Stimulated activated memory B cell treated with anti-CD40 and anti-IgM and Interleukin-4, amounts not matched to agents 10 μg/mL and 1 μg/mL and 100 μg/mL, for 72 hours (primary cell): ENCODE data around the gene PCDHA10.
"Not testable (repeated sequence)": the region's sequence is repeated elsewhere in the genome, so short reads cannot be mapped to it uniquely, and the experiment has no call there.

Experiments
- ATAC-seq: fragments of 150-1000 bp; cut with Tn5 transposase; 2 replicates; pipeline ENCODE4 v1.10.0; 2021
- H3K27ac Mint-ChIP-seq: one replicate; pipeline ENCODE4 v1.8.0; 2022; ENCODE audit warnings: mild to moderate bottlenecking, mixed read lengths
- H3K27me3 Mint-ChIP-seq: one replicate; pipeline ENCODE4 v1.8.0; 2022; ENCODE audit warnings: mixed read lengths
- H3K36me3 Mint-ChIP-seq: one replicate; pipeline ENCODE4 v1.8.0; 2022; ENCODE audit warnings: mixed read lengths
- H3K4me1 Mint-ChIP-seq: one replicate; pipeline ENCODE4 v1.8.0; 2022; ENCODE audit warnings: mixed read lengths
- H3K4me3 Mint-ChIP-seq: one replicate; pipeline ENCODE4 v1.8.0; 2022; ENCODE audit warnings: mild to moderate bottlenecking, moderate library complexity, mixed read lengths
- H3K9me3 Mint-ChIP-seq: one replicate; pipeline ENCODE4 v1.8.0; 2022; ENCODE audit warnings: mixed read lengths

The PCDHA10 gene

DNA sequence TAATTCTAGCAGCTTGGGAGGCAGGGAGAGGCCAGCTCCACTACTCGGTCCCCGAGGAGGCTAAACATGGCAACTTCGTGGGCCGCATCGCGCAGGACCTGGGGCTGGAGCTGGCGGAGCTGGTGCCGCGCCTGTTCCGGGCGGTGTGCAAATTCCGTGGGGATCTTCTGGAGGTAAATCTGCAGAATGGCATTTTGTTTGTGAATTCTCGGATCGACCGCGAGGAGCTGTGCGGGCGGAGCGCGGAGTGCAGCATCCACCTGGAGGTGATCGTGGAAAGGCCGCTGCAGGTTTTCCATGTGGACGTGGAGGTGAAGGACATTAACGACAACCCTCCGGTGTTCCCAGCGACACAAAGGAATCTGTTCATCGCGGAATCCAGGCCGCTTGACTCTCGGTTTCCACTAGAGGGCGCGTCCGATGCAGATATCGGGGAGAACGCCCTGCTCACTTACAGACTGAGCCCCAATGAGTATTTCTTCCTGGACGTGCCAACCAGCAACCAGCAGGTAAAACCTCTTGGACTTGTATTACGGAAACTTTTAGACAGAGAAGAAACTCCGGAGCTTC, 21.2 kb upstream of the PCDHA10 start:
- Mint-ChIP-seq H3K9me3 (peaks cover 14% of the 10 kb centered on the region), H3K27me3 (peaks cover 24% of the 10 kb centered on the region)
- ATAC-seq, H3K36me3 Mint-ChIP-seq, H3K4me3 Mint-ChIP-seq, H3K4me1 Mint-ChIP-seq, H3K27ac Mint-ChIP-seq: not testable (repeated sequence)

- H3K4me1 Mint-ChIP-seq = no peaks in the 10 kb centered on the region
- H3K9me3 Mint-ChIP-seq = peaks cover 14% of the 10 kb centered on the region
- no peak for ATAC-seq
- no peaks in the 10 kb centered on the region for H3K36me3 Mint-ChIP-seq
- no peak overlapping the region for H3K27ac Mint-ChIP-seq
- peaks cover 34% of the 10 kb centered on the region for H3K27me3 Mint-ChIP-seq
- H3K4me3 Mint-ChIP-seq = no peak overlapping the region
Measured at GRCh38 chr5:140835622-140836510, 19.8 kb upstream of the PCDHA10 start.

- ATAC-seq = no peak
- Mint-ChIP-seq H3K4me1 (no peaks in the 10 kb centered on the region), H3K9me3 (peaks cover 3% of the 10 kb centered on the region), H3K27me3 (peaks cover 26% of the 10 kb centered on the region), H3K27ac (no peak within 1 kb of the TSS), H3K4me3 (no peak within 1 kb of the TSS), H3K36me3 (no peaks in the 10 kb centered on the region)
Measured at GRCh38 chr5:140840978-140841962, 14.4 kb upstream of the PCDHA10 start, which contains the start of gene PCDHA8. Gene PCDHA8 (plus strand): TSS chr5:140841187. CDS start chr5:140841322, 135 bp downstream.

GRCh38 chr5:140842798-140843733, 12.6 kb upstream of the PCDHA10 start:
- peaks cover 35% of the 10 kb centered on the region for H3K27me3 Mint-ChIP-seq
- no peaks in the 10 kb centered on the region for H3K9me3 Mint-ChIP-seq
- H3K4me3 Mint-ChIP-seq = no peak overlapping the region
- H3K36me3 Mint-ChIP-seq = no peaks in the 10 kb centered on the region
- H3K4me1 Mint-ChIP-seq = no peaks in the 10 kb centered on the region
- no peak for ATAC-seq
- no peak overlapping the region for H3K27ac Mint-ChIP-seq

- H3K36me3 Mint-ChIP-seq, H3K9me3 Mint-ChIP-seq, H3K4me1 Mint-ChIP-seq, H3K4me3 Mint-ChIP-seq, ATAC-seq, H3K27ac Mint-ChIP-seq: not testable (repeated sequence)
- H3K27me3 Mint-ChIP-seq = peaks cover 34% of the 10 kb centered on the region
Measured at GRCh38 chr5:140848139-140849102, 7.3 kb upstream of the PCDHA10 start, which contains the start of gene PCDHA9. Gene PCDHA9 (plus strand): TSS chr5:140848382. CDS start chr5:140848496, 114 bp downstream.

GRCh38 chr5:140849831-140850634, 5.7 kb upstream of the PCDHA10 start:
- not testable (repeated sequence) for H3K4me1 Mint-ChIP-seq, H3K4me3 Mint-ChIP-seq, H3K36me3 Mint-ChIP-seq, H3K9me3 Mint-ChIP-seq, H3K27ac Mint-ChIP-seq, ATAC-seq
- H3K27me3 Mint-ChIP-seq = peaks cover 35% of the 10 kb centered on the region

GRCh38 chr5:140857177-140857986, 1.7 kb downstream of the PCDHA10 start:
- no peak overlapping the region for H3K27ac Mint-ChIP-seq
- H3K4me3 Mint-ChIP-seq = no peak overlapping the region
- H3K36me3 Mint-ChIP-seq = no peaks in the 10 kb centered on the region
- H3K9me3 Mint-ChIP-seq = peaks cover 6% of the 10 kb centered on the region
- no peaks in the 10 kb centered on the region for H3K4me1 Mint-ChIP-seq
- ATAC-seq = no peak
- peaks cover 10% of the 10 kb centered on the region for H3K27me3 Mint-ChIP-seq

- no peaks in the 10 kb centered on the region for H3K4me1 Mint-ChIP-seq
- no peak overlapping the region for H3K27ac Mint-ChIP-seq
- no peaks in the 10 kb centered on the region for H3K36me3 Mint-ChIP-seq
- H3K27me3 Mint-ChIP-seq = peaks cover 6% of the 10 kb centered on the region
- no peak for ATAC-seq
- H3K9me3 Mint-ChIP-seq = peaks cover 6% of the 10 kb centered on the region
- no peak overlapping the region for H3K4me3 Mint-ChIP-seq
Measured at GRCh38 chr5:140857987-140858240, 2.2 kb downstream of the PCDHA10 start.

GRCh38 chr5:140862441-140863295, 7.0 kb downstream of the PCDHA10 start:
- no peaks in the 10 kb centered on the region for H3K4me1 Mint-ChIP-seq
- no peaks in the 10 kb centered on the region for H3K36me3 Mint-ChIP-seq
- no peaks in the 10 kb centered on the region for H3K27me3 Mint-ChIP-seq
- H3K9me3 Mint-ChIP-seq = no peaks in the 10 kb centered on the region
- no peak overlapping the region for H3K27ac Mint-ChIP-seq
- H3K4me3 Mint-ChIP-seq = no peak overlapping the region
- ATAC-seq = no peak

GRCh38 chr5:140868721-140869554, 13.2 kb downstream of the PCDHA10 start, which contains the start of gene PCDHA11:
Gene PCDHA11 (plus strand): TSS chr5:140868957. CDS start chr5:140869104, 147 bp downstream.
- Mint-ChIP-seq H3K27ac (no peak within 1 kb of the TSS), H3K27me3 (no peaks in the 10 kb centered on the region), H3K9me3 (no peaks in the 10 kb centered on the region), H3K4me3 (no peak within 1 kb of the TSS), H3K4me1 (no peaks in the 10 kb centered on the region), H3K36me3 (no peaks in the 10 kb centered on the region)
- no peak for ATAC-seq

- Mint-ChIP-seq H3K36me3 (no peaks in the 10 kb centered on the region), H3K27ac (no peak overlapping the region), H3K9me3 (no peaks in the 10 kb centered on the region), H3K27me3 (no peaks in the 10 kb centered on the region), H3K4me3 (no peak overlapping the region), H3K4me1 (no peaks in the 10 kb centered on the region)
- no peak for ATAC-seq
Measured at GRCh38 chr5:140869555-140869886, 13.8 kb downstream of the PCDHA10 start.
